Thyroid gland (tissue), 4 donors: ENCODE data around the gene RPS2.

Source experiments
- POLR2A ChIP-seq, 2 donors: fragments of 450-650 bp; IDR thresholded peaks; one replicate each; pipeline ENCODE4 v1.6.1; 2017; ENCODE audit warnings: antibody characterized with exemption in 2 of 2, mild to moderate bottlenecking in 2 of 2, moderate library complexity in 1 of 2
- TF ChIP-seq, protein P1 (sequence below), 6 experiments: fragments of 200-600 bp in 3 of 6; fragments of 450-650 bp in 3 of 6; sonication (generic) in 3 of 6; IDR thresholded peaks; one replicate each; pipeline ENCODE4 v1.5.1; 2016 to 2019; ENCODE audit warnings: antibody characterized with exemption in 6 of 6, mild to moderate bottlenecking in 2 of 6, inconsistent platforms in 1 of 6, moderate library complexity in 1 of 6

DNA sequence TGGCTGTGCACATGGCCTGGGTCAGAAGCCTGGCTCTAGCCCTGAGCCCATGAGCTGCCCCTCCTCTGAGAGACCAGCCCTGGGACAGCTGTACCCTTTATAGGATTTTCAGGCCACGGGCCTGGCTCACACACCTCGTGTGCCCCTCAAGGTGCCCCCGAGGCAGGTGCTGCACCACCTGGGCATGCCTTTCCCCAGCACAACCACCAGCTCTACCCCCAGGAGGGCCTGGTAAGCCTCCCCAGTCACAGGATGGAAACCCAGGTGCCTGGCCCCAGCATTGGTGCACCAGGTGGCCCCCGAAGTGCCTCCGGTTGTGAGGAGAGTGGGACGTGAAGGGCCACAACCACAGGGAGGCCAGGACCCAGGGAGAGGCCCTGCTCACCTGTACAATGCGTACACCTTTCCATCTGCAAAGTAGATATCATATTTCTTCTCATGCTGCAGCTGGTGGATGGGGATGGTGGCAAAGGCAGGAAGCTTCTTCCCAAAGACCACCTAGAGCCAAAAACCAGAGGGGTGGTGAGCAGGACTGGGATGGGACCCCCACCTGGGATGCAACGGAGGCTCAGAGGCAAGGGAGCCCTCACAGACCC lies 38.7 kb upstream of the RPS2 start:
- TF ChIP-seq, protein P1, sequence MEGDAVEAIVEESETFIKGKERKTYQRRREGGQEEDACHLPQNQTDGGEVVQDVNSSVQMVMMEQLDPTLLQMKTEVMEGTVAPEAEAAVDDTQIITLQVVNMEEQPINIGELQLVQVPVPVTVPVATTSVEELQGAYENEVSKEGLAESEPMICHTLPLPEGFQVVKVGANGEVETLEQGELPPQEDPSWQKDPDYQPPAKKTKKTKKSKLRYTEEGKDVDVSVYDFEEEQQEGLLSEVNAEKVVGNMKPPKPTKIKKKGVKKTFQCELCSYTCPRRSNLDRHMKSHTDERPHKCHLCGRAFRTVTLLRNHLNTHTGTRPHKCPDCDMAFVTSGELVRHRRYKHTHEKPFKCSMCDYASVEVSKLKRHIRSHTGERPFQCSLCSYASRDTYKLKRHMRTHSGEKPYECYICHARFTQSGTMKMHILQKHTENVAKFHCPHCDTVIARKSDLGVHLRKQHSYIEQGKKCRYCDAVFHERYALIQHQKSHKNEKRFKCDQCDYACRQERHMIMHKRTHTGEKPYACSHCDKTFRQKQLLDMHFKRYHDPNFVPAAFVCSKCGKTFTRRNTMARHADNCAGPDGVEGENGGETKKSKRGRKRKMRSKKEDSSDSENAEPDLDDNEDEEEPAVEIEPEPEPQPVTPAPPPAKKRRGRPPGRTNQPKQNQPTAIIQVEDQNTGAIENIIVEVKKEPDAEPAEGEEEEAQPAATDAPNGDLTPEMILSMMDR (IDR thresholded peaks at IDR 0.05), result no peak
- TF ChIP-seq POLR2A (IDR thresholded peaks at IDR 0.05), result no peak
